Thymus (tissue), 2 donors: Measurements from ENCODE around the gene TMEM238. TPM values are rescaled to one million over a fixed set of nuclear protein-coding genes. Genes with fewer than 3 reads are reported as not detected.

Experiments
- polyA plus RNA-seq: library from polyadenylated mRNA; stranded (reverse); fragments of 200-250 nt; gene quantifications from one replicate; pipeline ENCODE4 v1.2.3, GENCODE V29; 2013
- total RNA-seq: library from RNA; stranded (reverse); fragments of 120-200 nt; gene quantifications from one replicate; pipeline ENCODE4 v1.2.4, GENCODE V29; 2013
- donor health status: healthy.

Gene TMEM238
- total and polyA plus RNA-seq, 2 donors = 0.23 to 2.5 TPM

Other genes starting within 250 kb of the TMEM238 start
- gene TNNT1, start 235.1 kb downstream of the TMEM238 start, total RNA-seq = 4.3 TPM
- gene TNNT1, start 235.1 kb downstream of the TMEM238 start, polyA plus RNA-seq = 11.9 TPM
- gene TNNI3, start 226.6 kb downstream of the TMEM238 start, total RNA-seq = 0.14 TPM
- 0.75 TPM for gene TNNI3, start 226.6 kb downstream of the TMEM238 start, polyA plus RNA-seq
- 0.24 TPM for gene DNAAF3, start 217.7 kb downstream of the TMEM238 start, total RNA-seq
- gene DNAAF3, start 217.7 kb downstream of the TMEM238 start, polyA plus RNA-seq = 0.64 TPM
- gene SYT5, start 204.0 kb downstream of the TMEM238 start, total RNA-seq = 0.24 TPM
- 0.32 TPM for gene SYT5, start 204.0 kb downstream of the TMEM238 start, polyA plus RNA-seq
- 0.28 TPM for gene PTPRH, start 174.8 kb downstream of the TMEM238 start, total RNA-seq
- 0.14 TPM for gene PTPRH, start 174.8 kb downstream of the TMEM238 start, polyA plus RNA-seq
- 1.7 TPM for gene TMEM86B, start 155.5 kb downstream of the TMEM238 start, total RNA-seq
- gene TMEM86B, start 155.5 kb downstream of the TMEM238 start, polyA plus RNA-seq = 39.7 TPM
- gene PPP6R1, start 125.3 kb downstream of the TMEM238 start, total RNA-seq = 36.0 TPM
- 48.5 TPM for gene PPP6R1, start 125.3 kb downstream of the TMEM238 start, polyA plus RNA-seq
- gene HSPBP1, start 104.2 kb downstream of the TMEM238 start, total RNA-seq = 16.4 TPM
- 21.8 TPM for gene HSPBP1, start 104.2 kb downstream of the TMEM238 start, polyA plus RNA-seq
- gene BRSK1, start 100.3 kb downstream of the TMEM238 start, total RNA-seq = 3.1 TPM
- 2.9 TPM for gene BRSK1, start 100.3 kb downstream of the TMEM238 start, polyA plus RNA-seq
- 0.76 TPM for gene TMEM150B, start 59.0 kb downstream of the TMEM238 start, total RNA-seq
- 2.0 TPM for gene TMEM150B, start 59.0 kb downstream of the TMEM238 start, polyA plus RNA-seq
- gene KMT5C, start 44.4 kb downstream of the TMEM238 start, total RNA-seq = 7.7 TPM
- gene KMT5C, start 44.4 kb downstream of the TMEM238 start, polyA plus RNA-seq = 23.5 TPM
- gene COX6B2, start 29.6 kb downstream of the TMEM238 start, total RNA-seq = 2.6 TPM
- 40.4 TPM for gene COX6B2, start 29.6 kb downstream of the TMEM238 start, polyA plus RNA-seq
- not detected for gene GARIN5B, start 21.0 kb downstream of the TMEM238 start, total RNA-seq
- gene GARIN5B, start 21.0 kb downstream of the TMEM238 start, polyA plus RNA-seq = 0.05 TPM
- gene IL11, start 13.8 kb downstream of the TMEM238 start, total RNA-seq = 0.38 TPM
- gene IL11, start 13.8 kb downstream of the TMEM238 start, polyA plus RNA-seq = 1.5 TPM
- 0.14 TPM for gene TMEM190, start 7.5 kb downstream of the TMEM238 start, total RNA-seq
- 3.4 TPM for gene TMEM190, start 7.5 kb downstream of the TMEM238 start, polyA plus RNA-seq
- 667 TPM for gene RPL28, start 1.6 kb upstream of the TMEM238 start, total RNA-seq
- gene RPL28, start 1.6 kb upstream of the TMEM238 start, polyA plus RNA-seq = 2,578 TPM
- 120 TPM for gene UBE2S, start 23.5 kb upstream of the TMEM238 start, total RNA-seq
- gene UBE2S, start 23.5 kb upstream of the TMEM238 start, polyA plus RNA-seq = 14.6 TPM
- gene SHISA7, start 59.0 kb upstream of the TMEM238 start, total RNA-seq = 0.05 TPM
- 0.11 TPM for gene SHISA7, start 59.0 kb upstream of the TMEM238 start, polyA plus RNA-seq
- 26.4 TPM for gene ISOC2, start 77.3 kb upstream of the TMEM238 start, total RNA-seq
- gene ISOC2, start 77.3 kb upstream of the TMEM238 start, polyA plus RNA-seq = 24.8 TPM
- not detected for gene C19orf85, start 80.5 kb upstream of the TMEM238 start, total RNA-seq
- gene C19orf85, start 80.5 kb upstream of the TMEM238 start, polyA plus RNA-seq = not detected
- gene ZNF628, start 92.3 kb upstream of the TMEM238 start, total RNA-seq = 1.1 TPM
- gene ZNF628, start 92.3 kb upstream of the TMEM238 start, polyA plus RNA-seq = 4.8 TPM
- 116 TPM for gene NAT14, start 100.9 kb upstream of the TMEM238 start, total RNA-seq
- gene NAT14, start 100.9 kb upstream of the TMEM238 start, polyA plus RNA-seq = 58.2 TPM
- gene SSC5D, start 104.1 kb upstream of the TMEM238 start, total RNA-seq = 0.80 TPM
- 1.8 TPM for gene SSC5D, start 104.1 kb upstream of the TMEM238 start, polyA plus RNA-seq
- not detected for gene SBK2, start 152.8 kb upstream of the TMEM238 start, total RNA-seq
- not detected for gene SBK2, start 152.8 kb upstream of the TMEM238 start, polyA plus RNA-seq
- not detected for gene SBK3, start 161.3 kb upstream of the TMEM238 start, total RNA-seq
- gene SBK3, start 161.3 kb upstream of the TMEM238 start, polyA plus RNA-seq = 0.11 TPM
- gene ZNF579, start 196.6 kb upstream of the TMEM238 start, total RNA-seq = 2.3 TPM
- gene ZNF579, start 196.6 kb upstream of the TMEM238 start, polyA plus RNA-seq = 5.5 TPM
- gene FIZ1, start 215.2 kb upstream of the TMEM238 start, total RNA-seq = 4.6 TPM
- gene FIZ1, start 215.2 kb upstream of the TMEM238 start, polyA plus RNA-seq = 11.9 TPM
- gene ZNF524, start 216.0 kb upstream of the TMEM238 start, total RNA-seq = 13.3 TPM
- 25.0 TPM for gene ZNF524, start 216.0 kb upstream of the TMEM238 start, polyA plus RNA-seq
- 0.85 TPM for gene ZNF865, start 221.4 kb upstream of the TMEM238 start, total RNA-seq
- 7.2 TPM for gene ZNF865, start 221.4 kb upstream of the TMEM238 start, polyA plus RNA-seq
- gene ZNF784, start 240.3 kb upstream of the TMEM238 start, total RNA-seq = 2.7 TPM
- 5.4 TPM for gene ZNF784, start 240.3 kb upstream of the TMEM238 start, polyA plus RNA-seq